ENCODE data around the gene GCK.

DNA sequence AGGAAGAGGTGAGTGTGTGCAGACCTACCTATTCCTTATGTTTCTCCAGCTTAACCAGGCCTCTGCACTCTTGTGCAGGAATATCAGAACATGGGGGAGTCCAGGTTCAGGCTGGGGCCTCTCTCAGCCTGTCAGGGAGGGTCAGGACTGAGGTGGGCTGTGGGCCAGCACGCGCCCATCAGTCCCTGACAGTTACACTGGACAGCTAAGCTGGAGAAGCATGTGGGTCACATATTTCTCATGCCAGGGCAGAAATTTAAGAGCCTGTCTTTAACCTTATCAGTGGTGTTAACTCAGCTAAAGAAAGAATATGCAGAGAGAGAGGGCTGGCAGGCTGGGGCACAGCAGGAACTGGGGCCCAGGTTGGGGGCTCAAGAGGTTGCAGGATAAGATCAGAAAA, 57.2 kb downstream of the GCK start:
- TF ChIP-seq, protein P1, sequence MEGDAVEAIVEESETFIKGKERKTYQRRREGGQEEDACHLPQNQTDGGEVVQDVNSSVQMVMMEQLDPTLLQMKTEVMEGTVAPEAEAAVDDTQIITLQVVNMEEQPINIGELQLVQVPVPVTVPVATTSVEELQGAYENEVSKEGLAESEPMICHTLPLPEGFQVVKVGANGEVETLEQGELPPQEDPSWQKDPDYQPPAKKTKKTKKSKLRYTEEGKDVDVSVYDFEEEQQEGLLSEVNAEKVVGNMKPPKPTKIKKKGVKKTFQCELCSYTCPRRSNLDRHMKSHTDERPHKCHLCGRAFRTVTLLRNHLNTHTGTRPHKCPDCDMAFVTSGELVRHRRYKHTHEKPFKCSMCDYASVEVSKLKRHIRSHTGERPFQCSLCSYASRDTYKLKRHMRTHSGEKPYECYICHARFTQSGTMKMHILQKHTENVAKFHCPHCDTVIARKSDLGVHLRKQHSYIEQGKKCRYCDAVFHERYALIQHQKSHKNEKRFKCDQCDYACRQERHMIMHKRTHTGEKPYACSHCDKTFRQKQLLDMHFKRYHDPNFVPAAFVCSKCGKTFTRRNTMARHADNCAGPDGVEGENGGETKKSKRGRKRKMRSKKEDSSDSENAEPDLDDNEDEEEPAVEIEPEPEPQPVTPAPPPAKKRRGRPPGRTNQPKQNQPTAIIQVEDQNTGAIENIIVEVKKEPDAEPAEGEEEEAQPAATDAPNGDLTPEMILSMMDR (IDR thresholded peaks at IDR 0.05) = no peak
- TF ChIP-seq POLR2A (IDR thresholded peaks at IDR 0.05) = no peak

Measured in Peyer's patch (tissue), 4 donors.